ENCODE measurements around the gene KCNQ1. TPM values are rescaled to one million over a fixed set of nuclear protein-coding genes. Genes with fewer than 3 reads are reported as not detected.

The KCNQ1 gene
- total and polyA plus RNA-seq, 8 donors = 7.1 to 37.7 (median 9.9) TPM

GRCh38 chr11:2839395-2839943, 394.7 kb downstream of the KCNQ1 start:
- no peak for TF ChIP-seq CTCF (IDR thresholded peaks at IDR 0.05)
- Histone ChIP-seq H3K4me3 (no peak overlapping the region), H3K27me3 (no peaks in the 10 kb centered on the region), H3K4me1 (peaks cover 8 to 17% of the 10 kb centered on the region in 2 donors), H3K9me3 (no peaks in the 10 kb centered on the region), H3K36me3 (no peaks in the 10 kb centered on the region), H3K27ac (no peak overlapping the region)
- DNase-seq (peak in 1 of 4 donors; percentile 62), ATAC-seq (no peak)
- intact Hi-C loops (cut with DNase I) = no loop called here

GRCh38 chr11:2841411-2842190, 396.8 kb downstream of the KCNQ1 start:
- Histone ChIP-seq H3K9me3 (no peaks in the 10 kb centered on the region), H3K4me1 (peaks cover 8 to 11% of the 10 kb centered on the region in 2 donors), H3K27me3 (no peaks in the 10 kb centered on the region), H3K4me3 (no peak overlapping the region), H3K36me3 (no peaks in the 10 kb centered on the region), H3K27ac (no peak overlapping the region)
- intact Hi-C loops (cut with DNase I) = no loop called here
- no peak for ATAC-seq
- DNase-seq = peak in 1 of 4 donors; percentile 71
- TF ChIP-seq CTCF (IDR thresholded peaks at IDR 0.05) = no peak

GRCh38 chr11:2842876-2843275, 398.1 kb downstream of the KCNQ1 start:
- Histone ChIP-seq H3K4me1 (no peaks in the 10 kb centered on the region), H3K9me3 (no peaks in the 10 kb centered on the region), H3K27ac (no peak overlapping the region), H3K27me3 (no peaks in the 10 kb centered on the region), H3K36me3 (no peaks in the 10 kb centered on the region), H3K4me3 (no peak overlapping the region)
- peak in 1 of 4 donors; percentile 66 for DNase-seq
- TF ChIP-seq CTCF (IDR thresholded peaks at IDR 0.05) = no peak
- intact Hi-C loops (cut with DNase I) = no loop called here
- no peak for ATAC-seq

- TF ChIP-seq CTCF (IDR thresholded peaks at IDR 0.05) = no peak
- peak in 1 of 4 donors; percentile 55 for DNase-seq
- no peaks in the 10 kb centered on the region for H3K4me1 ChIP-seq
- H3K4me3 ChIP-seq = no peak overlapping the region
- ATAC-seq = no peak
- no peaks in the 10 kb centered on the region for H3K9me3 ChIP-seq
- no peaks in the 10 kb centered on the region for H3K27me3 ChIP-seq
- intact Hi-C loops (cut with DNase I) = no loop called here
- no peaks in the 10 kb centered on the region for H3K36me3 ChIP-seq
- no peak overlapping the region for H3K27ac ChIP-seq
Observed at GRCh38 chr11:2843551-2843950, 398.7 kb downstream of the KCNQ1 start.

- no peaks in the 10 kb centered on the region for H3K4me1 ChIP-seq
- no peaks in the 10 kb centered on the region for H3K9me3 ChIP-seq
- ATAC-seq = no peak
- DNase-seq = peak in 1 of 4 donors; percentile 70
- no peak for TF ChIP-seq CTCF (IDR thresholded peaks at IDR 0.05)
- H3K27me3 ChIP-seq = no peaks in the 10 kb centered on the region
- intact Hi-C loops (cut with DNase I) = no loop called here
- H3K36me3 ChIP-seq = no peaks in the 10 kb centered on the region
- H3K27ac ChIP-seq = no peak overlapping the region
- H3K4me3 ChIP-seq = no peak overlapping the region
Observed at GRCh38 chr11:2844116-2844842, 399.5 kb downstream of the KCNQ1 start.
